ENCODE results near the gene PUM2. TPM values are rescaled to one million over a fixed set of nuclear protein-coding genes. Genes with fewer than 3 reads are reported as not detected.
A peak's percentile ranks its signal among the peaks of the same experiment; 100 is the strongest.

Gene PUM2
- total and polyA plus RNA-seq, 7 donors: 30.0 to 87.2 (median 73.4) TPM

GRCh38 chr2:20353241-20353992, 2.8 kb upstream of the PUM2 start:
- Histone ChIP-seq H3K36me3 (no peaks in the 10 kb centered on the region), H3K4me3 (no peak overlapping the region), H3K4me1 (peaks cover 0 to 26% (median 22%) of the 10 kb centered on the region in 4 donors), H3K27me3 (no peaks in the 10 kb centered on the region), H3K9me3 (no peaks in the 10 kb centered on the region), H3K27ac (no peak overlapping the region)
- 27 to 73% methylated on average over 9 of the region's 9 CpGs for WGBS, 2 donors
- TF ChIP-seq EP300 (IDR thresholded peaks at IDR 0.05) (no peak), POLR2A (IDR thresholded peaks at IDR 0.05) (no peak), POLR2AphosphoS5 (IDR thresholded peaks at IDR 0.05) (no peak), CTCF (IDR thresholded peaks at IDR 0.05) (no peak)
- intact Hi-C loops (cut with DNase I): no loop called here
- DNase-seq: no peak

DNA sequence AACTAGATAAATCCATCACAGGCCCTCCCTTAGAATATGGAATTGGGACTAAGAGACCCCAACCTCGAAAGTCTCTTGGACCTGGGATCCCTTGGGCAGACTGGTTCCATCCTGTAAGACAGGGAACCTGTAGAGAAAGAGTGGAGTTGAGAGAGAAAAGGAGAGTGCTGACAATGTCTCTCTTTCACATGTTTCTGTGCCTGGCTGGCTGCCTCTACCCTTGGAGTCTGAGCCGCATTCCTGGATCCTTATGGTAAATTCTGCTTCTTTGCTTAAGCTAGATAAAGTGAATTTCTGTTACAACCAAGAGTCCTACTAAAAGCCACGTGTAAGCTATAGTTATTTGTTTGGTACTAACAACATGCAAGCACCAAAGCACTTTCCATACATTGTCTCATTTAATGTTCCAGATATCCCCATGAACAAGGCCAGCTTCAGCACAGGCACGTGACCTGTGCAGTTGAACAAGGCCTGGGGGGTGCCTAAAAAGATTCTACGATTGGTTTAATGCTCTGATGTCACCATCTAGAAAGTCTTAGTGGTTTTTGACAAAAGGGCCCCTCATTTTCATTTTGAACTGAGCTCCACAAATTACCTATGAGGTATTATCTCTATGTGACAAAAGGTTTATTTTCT, 2.1 kb upstream of the PUM2 start:
- Histone ChIP-seq H3K4me3 (no peak overlapping the region), H3K36me3 (no peaks in the 10 kb centered on the region), H3K4me1 (peaks cover 0 to 33% (median 30%) of the 10 kb centered on the region in 4 donors), H3K27ac (peak overlapping the region; percentile 95 to 98 (median 98)), H3K9me3 (no peaks in the 10 kb centered on the region), H3K27me3 (no peaks in the 10 kb centered on the region)
- no peak for TF ChIP-seq EP300 (IDR thresholded peaks at IDR 0.05)
- TF ChIP-seq POLR2AphosphoS5 (IDR thresholded peaks at IDR 0.05): no peak
- no peak for TF ChIP-seq CTCF (IDR thresholded peaks at IDR 0.05)
- TF ChIP-seq POLR2A (IDR thresholded peaks at IDR 0.05): no peak
- no peak for DNase-seq
- 89 to 91% methylated on average over 5 of the region's 5 CpGs for WGBS, 2 donors
- intact Hi-C loops (cut with DNase I): no loop called here

DNA sequence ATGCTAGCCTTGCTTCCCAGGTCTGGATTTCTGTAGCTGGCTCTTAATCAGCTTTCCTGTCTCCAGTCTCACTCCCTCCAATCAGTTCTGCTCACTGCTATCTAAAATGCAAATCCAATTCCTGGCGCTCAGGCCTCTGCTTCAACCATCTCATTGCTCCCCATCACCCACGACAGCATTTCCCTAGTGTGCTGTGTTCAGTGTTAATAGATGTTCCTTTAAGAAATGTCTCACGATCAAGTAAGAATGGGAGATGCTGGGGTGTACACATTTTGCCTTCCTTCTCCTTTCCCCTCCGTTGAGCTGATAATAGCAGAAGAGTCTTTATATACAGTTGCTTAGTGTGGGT, 1.6 kb upstream of the PUM2 start:
- TF ChIP-seq POLR2AphosphoS5 (IDR thresholded peaks at IDR 0.05) (no peak), POLR2A (IDR thresholded peaks at IDR 0.05) (no peak), CTCF (IDR thresholded peaks at IDR 0.05) (no peak), EP300 (IDR thresholded peaks at IDR 0.05) (no peak)
- Histone ChIP-seq H3K27ac (peak overlapping the region; percentile 95 to 98 (median 98)), H3K9me3 (no peaks in the 10 kb centered on the region), H3K27me3 (no peaks in the 10 kb centered on the region), H3K4me1 (peaks cover 0 to 38% (median 34%) of the 10 kb centered on the region in 4 donors), H3K4me3 (no peak overlapping the region), H3K36me3 (no peaks in the 10 kb centered on the region)
- intact Hi-C loops (cut with DNase I): no loop called here
- WGBS, 2 donors: 48 to 68% methylated on average over 4 of the region's 4 CpGs
- no peak for DNase-seq

DNA sequence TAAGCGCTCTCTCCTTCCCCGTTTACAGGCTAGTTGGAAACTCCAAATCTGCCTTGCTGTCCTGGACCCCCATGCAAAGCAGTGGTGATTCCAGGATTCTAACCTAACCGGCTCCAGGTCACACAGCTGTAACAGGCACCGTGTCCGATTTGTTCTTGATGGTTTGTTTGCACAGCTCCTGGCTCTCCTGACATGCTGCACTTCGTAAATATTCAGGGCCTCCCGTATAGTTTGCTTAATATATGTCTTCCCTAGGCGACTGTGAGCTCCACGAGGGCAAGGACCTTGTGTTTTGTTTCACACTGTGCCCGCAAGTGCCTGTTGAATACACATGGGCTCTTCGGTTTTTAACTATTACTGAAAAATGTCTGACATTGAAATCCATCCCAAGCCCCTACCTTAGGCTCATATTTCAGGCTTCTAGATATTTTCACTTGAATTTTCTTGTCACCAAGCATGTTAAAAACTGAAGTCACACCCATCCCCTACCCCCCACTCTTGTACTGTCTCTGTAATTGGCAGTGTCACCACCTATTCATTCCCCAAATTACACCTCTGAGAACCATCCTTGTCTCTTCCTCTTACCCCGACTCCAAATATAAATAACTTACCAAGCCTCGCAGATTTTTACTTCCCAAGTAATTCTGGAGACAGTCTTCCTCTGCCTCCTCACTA, 1.0 kb upstream of the PUM2 start:
- peaks cover 0 to 43% (median 40%) of the 10 kb centered on the region in 4 donors for H3K4me1 ChIP-seq

More for the DNA sequence above, 1.0 kb upstream of the PUM2 start:
- 8 to 19% methylated on average over 13 of the region's 13 CpGs for WGBS, 2 donors
- no peak for TF ChIP-seq CTCF (IDR thresholded peaks at IDR 0.05)
- TF ChIP-seq POLR2A (IDR thresholded peaks at IDR 0.05): no peak
- no peak for TF ChIP-seq EP300 (IDR thresholded peaks at IDR 0.05)
- no peak for TF ChIP-seq POLR2AphosphoS5 (IDR thresholded peaks at IDR 0.05)
- peak overlapping the region; percentile 83 to 98 (median 92) for H3K4me3 ChIP-seq
- H3K27ac ChIP-seq: peak overlapping the region; percentile 95 to 98 (median 98)
- no peak for DNase-seq
- H3K27me3 ChIP-seq: no peaks in the 10 kb centered on the region
- intact Hi-C loops (cut with DNase I): no loop called here
- H3K36me3 ChIP-seq: no peaks in the 10 kb centered on the region
- no peaks in the 10 kb centered on the region for H3K9me3 ChIP-seq

Data from sigmoid colon (tissue), 7 donors.